HG02623 (cell line): ENCODE measurements around the gene ACTN1.
"Not testable (repeated sequence)": the region's sequence is repeated elsewhere in the genome, so short reads cannot be mapped to it uniquely, and the experiment has no call there.

Experiments
- ATAC-seq: cut with Tn5 transposase; IDR thresholded peaks from one replicate; pipeline ENCODE4 v1.9.1; 2021; ENCODE audit warnings: moderate library complexity; ENCODE audit not compliant: unreplicated experiment

Gene ACTN1

DNA sequence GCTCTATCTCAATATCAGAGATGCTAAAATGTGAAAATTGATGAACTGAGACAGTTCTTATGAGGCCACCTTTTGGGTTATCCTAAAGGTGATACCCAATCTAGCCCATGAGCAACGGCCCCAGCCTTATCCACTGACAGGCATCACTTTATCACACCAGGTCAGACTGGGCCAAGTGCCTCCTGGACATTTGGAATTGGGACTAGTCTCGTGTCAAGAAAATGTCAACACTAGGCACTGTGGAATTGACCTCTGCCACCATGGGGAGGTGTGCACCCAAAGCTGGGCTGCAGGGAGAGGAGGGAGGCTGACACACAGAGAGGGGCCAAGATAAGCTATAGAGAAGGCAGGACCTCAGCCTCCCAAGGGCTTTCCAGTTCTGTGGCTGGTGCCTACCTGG is 107.7 kb downstream of the ACTN1 start:
- no peak for ATAC-seq

DNA sequence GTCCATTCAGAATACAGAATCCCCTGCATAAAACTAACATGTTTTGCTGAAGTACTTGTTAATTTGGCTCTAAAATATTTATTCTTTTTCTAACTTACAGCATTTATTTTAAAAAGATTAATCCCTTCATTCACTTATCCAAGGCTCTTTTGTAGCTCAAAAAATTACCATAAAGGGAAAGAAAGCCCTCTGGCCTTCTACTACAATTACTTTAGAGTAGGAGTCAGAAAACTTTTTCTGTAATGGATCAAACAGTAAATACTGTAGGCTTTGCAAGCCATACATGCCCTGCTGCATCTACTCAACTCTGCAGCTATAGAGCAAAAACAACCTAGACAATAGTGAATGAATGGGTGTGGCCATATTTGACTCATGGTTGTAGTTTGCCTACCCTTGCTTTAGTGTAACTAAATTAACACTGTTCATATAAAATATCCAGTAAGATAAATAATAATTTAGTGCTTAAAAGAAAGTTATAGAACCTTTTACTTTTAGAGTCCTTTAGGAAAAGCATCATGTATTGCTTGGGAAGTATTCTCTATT is 112.0 kb downstream of the ACTN1 start:
- ATAC-seq, result no peak

DNA sequence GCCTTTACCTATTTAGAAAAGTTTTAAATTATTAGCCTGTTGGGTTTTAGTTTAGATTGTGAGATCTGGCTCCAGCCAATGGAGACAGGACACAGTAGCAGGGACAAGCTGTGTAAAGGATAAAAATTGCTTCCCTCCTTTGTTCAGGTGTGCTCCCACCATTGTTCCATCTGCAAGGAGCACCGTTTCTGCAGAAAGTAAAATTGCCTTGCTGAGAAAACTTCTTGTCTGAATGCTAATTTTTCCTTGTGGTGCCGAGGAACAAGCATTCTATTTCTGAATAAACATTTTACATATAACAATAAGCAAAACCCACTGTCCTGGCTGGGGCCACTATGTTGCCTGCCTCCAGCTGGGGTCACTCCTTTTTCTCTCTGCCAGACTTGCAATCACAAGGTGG is 113.6 kb downstream of the ACTN1 start:
- ATAC-seq, result no peak

DNA sequence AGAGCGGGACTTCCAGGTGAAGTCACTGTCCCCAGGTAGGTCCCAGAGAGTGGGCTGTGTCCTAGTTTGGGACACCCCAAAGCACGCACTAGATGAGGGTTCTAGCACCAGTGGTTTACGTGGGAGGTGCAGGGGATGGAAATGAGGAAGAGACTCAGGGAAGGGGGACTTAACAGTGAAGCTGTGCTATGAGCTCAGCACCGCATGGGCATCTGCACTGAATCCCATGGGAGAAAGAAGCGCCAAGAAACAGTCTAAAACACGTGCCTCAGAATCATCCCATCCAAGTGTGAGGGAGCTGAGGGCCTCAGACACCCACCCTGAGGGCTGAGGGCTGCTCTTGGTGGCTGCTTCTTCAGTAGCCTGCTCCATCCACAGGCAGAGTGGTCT is 114.7 kb downstream of the ACTN1 start:
- ATAC-seq, result no peak

DNA sequence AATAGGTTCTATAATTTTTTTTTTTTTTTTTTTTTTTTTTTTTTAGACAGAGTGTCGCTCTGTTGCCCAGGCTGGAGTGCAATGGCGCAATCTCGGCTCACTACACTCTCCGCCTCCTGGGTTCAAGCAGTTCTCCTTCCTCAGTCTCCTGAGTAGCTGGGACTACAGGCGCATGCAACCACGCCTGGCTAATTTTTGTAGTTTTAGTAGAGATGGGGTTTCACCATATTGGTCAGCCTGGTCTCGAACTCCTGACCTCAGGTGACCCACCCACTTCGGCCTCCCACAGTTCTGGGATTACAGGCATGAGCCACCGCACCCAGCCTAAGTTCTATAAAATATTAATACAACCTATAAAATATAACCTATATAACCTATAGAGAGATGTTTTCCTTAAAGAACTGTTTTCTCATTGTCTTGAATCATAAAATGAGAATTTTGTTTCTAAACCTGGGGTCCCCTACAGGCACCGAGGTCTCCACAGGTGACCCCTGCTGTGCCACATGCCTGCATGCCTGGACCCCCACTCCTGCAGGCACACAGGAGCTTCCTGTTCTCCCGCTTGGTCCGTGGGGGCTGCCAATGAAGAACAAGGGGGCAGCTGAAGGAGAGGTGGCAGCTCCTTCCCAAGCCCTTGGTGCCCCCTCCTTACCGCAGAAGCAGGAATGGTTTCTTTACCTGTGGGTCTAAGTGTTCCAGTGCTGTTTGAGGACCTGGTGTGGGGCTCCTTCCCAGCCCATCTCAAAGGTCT is 115.3 kb downstream of the ACTN1 start:
- ATAC-seq, result no peak

DNA sequence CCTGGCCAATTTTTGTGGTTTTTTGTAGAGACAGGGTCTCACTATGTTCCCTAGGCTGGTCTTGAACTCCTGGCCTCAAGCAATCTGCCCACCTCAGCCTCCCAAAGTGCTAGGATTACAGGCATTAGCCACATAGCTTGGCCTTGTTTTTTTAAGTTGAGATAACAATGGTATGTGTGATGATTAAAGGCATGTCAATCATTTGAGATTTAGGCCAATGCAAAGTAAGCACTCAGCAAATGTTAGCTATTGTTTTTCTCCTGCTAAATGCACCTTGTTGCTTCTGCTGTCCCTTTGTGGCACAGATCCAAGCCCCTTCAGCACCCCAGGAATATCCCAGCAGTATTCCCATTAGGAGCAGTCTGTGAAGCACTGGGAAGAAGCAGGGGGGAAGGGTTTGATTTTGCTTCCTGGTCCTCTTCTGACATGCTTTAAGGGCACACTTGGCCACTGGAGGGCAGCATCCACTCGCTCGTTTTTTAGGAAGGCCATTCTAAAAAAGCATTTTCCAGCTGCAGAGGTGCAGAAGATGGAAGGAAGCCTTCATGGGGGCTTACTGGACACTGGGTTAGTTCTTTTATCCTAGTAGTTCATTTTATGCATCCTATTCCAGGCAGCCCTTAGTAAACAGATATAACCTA is 116.0 kb downstream of the ACTN1 start:
- no peak for ATAC-seq

DNA sequence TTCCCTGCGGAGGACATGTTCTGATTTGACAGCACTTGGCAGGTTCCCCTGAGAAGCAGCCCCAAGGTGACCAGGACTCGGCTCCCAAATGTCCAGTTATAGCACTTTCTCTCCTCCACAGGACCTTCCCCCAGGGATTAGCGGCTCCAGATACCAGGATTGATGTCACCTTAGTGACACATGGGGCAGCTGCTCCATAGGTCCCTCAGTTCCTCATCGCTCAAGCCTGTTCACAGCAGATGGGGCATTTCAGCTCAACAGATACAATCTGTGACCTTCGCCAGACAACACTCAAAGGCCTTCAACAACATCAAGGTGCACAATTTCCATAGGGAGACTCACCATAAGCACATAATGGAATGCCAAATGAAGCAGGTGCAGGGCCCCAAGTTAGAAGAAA is 118.3 kb downstream of the ACTN1 start:
- ATAC-seq, result no peak

DNA sequence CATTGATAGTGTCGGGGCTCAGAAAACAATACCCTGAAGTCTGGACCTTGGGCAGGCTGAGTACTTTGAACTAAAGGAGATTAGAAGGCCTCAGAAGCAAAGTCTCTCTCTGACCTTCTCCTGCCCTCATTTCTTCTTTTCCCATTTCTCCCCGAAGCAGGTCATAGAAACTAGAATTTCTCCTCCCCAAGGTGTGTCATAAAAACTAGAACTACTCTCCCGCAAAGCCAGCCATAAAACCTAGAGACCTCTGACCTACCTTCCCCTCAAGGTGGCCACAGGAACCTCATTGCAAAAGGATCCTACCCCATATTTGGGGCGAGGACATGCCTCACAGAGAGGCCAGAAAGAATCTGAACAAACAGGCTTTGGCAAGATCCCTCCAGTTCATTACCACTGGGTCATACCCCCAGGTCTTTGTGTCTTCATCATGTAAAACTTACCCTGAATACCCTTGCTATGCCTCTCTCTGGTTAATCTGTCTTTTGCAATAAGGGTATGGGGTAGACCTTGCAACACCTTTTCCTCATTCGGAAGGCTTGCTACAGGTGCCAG is 121.5 kb downstream of the ACTN1 start:
- no peak for ATAC-seq

DNA sequence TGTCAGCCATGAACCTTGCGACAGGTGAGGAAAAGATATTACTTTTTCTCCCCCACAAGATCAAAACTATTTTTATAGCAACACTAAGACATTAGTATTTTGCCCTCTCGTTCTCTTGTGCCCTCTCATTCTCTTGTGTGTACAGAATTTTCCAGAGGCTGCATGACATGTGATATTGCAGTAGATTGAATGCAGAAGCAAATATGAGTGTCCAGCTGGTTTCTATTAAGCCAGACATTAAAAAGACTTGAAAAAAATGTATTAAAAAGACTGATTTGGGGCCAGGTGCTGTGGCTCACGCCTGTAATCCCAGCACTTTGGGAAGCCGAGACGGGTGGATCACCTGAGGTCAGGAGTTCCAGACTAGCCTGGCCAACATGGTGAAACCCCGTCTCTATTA is 122.5 kb downstream of the ACTN1 start:
- no peak for ATAC-seq

DNA sequence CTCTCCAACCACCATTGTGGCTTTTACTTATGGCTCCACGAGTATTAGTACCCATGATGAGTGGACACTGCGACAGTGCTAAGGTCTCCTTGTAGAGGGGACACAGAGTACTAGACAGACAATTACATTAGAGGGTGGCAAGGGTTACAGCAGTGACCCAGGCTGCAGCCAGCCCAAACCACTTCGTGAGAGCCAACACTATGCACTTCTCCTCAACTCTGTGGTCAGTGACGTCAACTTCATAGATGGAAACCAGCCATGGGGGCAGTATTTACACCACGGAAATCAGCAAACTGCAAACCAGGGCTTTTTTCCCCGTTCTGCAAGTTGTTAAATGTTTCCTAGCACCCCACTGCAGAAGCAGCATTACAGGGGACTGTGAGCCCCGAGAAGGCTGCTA is 124.7 kb downstream of the ACTN1 start:
- no peak for ATAC-seq

DNA sequence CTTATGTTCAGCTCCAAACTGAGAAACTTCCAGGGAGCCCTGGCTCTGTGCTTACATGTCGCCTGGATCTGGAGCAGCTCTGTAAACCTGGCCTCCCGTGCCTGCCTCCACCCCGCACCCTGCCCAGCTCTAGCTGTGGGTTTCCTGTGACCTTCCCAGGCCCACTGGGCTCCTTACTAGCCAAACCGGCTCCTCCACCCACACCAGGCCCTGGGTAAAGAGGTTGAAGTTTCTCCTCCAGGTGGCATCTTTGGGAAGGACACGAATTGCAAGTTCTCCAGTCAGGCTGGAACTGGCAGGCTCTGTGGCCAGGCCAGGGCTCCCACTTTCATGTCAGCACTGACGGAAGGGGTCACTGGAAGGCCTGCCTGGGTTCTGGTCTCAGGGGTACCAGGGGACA is 125.4 kb downstream of the ACTN1 start:
- no peak for ATAC-seq

DNA sequence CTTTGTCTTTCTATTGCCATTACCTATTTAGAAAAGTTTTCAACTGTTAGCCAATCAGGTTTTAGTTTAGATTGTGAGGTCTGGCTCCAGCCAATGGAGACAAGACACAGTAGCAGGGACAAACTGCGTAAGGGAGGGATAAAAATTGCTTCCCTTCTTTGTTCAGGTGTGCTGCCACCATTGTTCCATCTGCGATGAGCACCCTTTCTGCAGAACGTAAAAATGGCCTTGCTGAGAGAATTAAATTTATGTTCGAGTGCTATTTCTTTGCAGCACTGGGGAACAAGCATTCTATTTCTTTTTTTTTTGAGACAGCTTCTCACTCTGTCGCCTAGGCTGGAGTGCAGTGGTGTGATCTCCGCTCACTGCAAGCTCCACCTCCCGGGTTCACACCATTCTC is 126.6 kb downstream of the ACTN1 start:
- ATAC-seq, result not testable (repeated sequence)

DNA sequence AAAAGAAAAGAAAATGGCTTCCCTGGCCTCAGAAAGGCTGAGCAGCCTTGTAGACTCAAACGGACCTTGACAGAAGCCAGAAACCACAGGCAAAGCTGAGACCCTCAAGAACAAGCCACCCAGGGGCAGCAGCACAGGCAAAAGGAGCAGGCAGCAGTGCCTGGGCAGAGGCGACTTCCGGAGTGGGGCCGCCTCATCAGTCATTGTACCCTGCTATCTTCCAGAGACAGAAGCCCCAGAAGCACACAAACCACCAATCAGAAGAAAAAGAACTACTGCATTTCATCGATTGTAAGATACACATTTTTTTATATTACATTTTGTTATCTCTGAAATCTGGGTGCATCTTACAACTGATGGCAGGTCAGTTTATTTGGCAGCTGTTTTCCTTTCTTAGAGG is 128.0 kb downstream of the ACTN1 start:
- no peak for ATAC-seq

DNA sequence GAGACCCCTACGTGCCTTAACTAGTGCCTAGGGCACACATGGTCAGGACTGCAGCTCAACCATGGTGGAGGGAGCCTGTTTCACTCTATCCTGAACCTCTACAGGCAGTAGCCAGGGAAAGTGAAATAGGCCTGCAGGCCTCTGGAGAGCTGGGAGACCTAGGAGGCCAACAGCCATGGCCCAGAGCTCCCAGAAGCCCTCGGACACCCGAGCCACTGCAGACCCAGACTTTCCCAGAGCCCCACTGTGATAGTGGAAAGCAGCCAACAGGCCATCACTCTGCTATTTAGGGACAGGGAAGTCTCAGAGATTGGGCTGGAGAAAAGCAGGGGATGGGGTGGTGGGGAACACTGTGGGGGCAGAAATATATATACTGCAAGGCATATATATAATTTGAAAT is 129.7 kb downstream of the ACTN1 start:
- no peak for ATAC-seq

DNA sequence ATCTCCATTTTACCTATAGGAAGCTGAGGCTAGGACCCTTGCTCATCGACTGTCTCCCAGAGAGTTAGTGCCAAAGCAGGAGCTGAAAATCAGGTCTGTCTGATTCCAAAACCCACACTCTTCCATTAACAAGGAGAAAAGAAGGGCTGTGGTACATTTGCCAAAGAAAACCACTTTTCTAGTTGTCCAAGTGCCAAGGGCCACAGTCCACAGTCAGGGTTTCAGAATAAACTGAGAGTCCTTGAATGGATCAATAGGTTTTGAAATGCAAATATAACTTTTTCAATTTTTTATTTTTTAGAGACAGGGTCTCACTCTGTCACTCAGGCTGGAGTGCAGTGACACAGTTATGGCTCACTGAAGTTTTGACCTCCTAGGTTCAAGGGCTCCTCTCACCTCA is 130.8 kb downstream of the ACTN1 start:
- ATAC-seq, result no peak

DNA sequence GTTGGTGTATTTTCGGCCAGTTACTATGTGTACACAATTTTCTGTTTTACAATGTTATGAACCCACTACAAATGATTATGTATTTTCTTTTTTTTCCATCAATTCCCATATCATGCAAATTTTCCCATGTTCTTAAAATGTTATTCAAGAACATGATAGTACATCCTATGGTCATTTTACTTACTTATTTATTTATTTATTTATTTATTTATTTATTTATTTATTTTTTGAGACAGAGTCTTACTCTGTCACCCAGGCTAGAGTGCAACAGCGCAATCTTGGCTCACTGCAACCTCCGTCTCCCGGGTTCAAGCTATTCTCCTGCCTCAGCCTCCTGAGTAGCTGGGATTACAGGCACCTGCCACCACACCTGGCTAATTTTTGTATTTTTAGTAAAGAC is 131.5 kb downstream of the ACTN1 start:
- not testable (repeated sequence) for ATAC-seq

DNA sequence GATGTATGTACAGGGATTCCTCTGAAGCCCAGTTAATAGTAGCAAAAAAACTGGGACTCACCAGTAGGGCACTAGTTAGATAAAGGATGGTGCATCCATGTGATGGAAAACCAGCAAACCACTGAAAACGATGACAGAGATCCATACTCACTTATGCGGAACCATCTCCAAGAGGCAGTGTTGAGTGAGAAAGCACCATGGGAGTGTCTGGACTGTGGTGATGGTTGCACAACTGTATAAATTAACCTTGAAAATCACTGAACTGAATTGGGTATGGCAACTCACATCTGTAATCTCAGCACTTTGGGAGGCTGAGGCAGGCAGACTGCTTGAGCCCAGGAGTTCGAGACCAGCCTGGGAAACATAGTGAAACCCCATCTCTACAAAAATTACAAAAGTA is 132.6 kb downstream of the ACTN1 start:
- ATAC-seq, result no peak

DNA sequence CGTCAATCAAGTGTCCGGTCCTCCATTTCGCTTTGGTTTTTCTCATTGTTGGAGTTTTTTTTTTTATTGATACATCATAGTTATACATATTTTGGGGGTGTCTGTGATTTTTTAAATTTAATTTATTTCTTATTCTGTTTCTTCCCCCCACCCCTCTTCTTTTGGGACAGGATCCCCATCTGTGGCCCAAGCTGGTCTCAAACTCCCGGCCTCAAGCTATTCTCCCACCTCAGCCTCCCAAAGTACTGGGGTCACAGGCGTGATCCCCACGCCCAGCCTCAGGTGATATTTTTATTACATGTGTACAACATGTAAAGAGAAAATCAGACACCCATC is 134.9 kb downstream of the ACTN1 start:
- ATAC-seq, result no peak

DNA sequence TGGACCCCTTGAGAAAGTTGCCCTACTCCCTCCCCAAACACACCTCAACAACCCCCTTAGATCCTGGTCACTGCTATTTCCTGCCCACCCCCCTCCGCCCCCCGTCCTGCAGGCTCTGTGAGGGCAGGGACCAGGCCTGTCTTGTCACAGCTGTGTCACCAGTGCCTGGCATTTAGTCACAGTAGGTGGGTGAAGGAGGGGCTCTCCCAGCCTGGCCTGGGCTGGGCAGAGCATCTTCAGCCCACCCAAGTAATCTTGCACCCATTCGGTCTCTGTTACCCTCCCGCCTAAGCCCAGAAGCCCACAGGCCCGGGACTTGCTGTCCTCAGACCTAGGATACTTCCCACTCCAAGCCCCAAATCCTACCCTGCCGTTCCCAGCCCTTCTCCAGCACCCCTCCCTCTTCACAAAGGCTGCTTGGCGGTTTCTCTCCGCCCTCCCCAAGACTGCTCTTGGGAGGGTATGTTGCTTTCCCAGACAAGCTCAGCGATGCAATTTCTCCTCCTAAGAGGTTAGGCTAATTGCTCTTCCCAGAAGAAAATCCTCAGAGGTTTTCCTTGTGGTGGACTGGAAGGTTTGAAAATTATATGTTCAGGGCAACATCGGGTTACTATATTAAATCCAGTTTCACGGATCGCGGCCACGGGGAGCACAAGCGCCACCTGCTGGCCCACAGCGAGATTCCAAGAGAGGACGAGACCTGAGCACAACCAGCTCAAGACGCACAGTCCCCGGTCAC is 135.5 kb downstream of the ACTN1 start:
- ATAC-seq, result no peak

DNA sequence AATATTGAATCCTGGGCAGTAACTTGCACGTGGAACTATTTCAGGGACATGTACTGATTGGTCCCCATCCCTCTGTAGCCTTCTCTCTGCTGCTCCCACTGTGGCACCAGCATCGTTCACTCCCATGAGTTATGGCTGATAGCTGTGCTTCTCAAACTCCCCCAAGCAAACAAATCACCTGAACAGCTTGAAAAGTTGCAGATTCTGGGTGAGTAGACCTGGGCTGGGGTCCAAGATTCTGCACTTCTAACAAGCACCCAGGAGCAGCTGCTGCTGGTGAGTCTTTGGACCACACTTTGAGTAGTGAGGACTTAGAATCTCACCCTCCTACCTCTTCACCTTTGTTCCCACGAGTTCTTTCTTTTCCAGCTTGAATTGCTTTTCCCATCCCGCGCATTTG is 136.8 kb downstream of the ACTN1 start:
- ATAC-seq, result no peak

DNA sequence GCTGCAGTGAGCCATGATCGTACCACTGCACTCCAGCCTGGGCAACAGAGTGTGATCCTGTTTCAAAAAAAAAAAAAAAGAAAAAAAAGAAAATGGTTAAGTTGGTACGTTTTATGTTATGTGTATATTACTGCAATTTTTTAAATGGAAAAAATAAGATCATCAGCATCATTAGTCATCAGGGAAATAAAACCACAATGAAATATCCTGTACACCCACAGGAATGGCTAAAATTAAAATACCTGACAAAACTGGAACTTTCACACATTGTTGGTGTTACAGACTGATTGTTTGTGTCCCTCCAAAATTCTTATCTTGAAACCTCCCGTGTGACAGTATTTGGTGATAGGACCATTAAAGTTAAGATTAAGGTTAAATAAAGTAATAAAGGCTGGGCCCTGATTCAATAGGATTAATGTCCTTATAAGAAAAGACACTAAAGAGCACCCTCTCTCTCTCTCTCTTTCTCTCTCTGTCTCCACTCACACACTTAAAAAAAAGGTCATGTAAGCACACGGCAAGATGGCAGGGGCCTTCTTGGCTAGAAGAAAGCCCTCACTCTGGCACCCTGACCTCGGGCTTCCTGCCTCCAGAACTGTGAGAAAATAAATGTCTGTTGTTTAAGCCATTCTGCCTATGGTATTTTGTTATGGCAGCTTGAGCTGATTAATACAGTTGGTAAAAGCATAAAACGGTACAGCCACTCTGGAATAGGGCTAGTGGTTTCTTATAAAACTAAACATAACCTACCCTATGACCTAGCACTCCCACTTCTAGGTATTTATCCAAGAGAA is 137.9 kb downstream of the ACTN1 start:
- no peak for ATAC-seq
